GM21390 (cell line): ENCODE data around the gene C6orf89.

Experiments used
- ATAC-seq: cut with Tn5 transposase; IDR thresholded peaks from one replicate; pipeline ENCODE4 v1.9.1; 2021; ENCODE audit not compliant: unreplicated experiment

C6orf89 gene

DNA sequence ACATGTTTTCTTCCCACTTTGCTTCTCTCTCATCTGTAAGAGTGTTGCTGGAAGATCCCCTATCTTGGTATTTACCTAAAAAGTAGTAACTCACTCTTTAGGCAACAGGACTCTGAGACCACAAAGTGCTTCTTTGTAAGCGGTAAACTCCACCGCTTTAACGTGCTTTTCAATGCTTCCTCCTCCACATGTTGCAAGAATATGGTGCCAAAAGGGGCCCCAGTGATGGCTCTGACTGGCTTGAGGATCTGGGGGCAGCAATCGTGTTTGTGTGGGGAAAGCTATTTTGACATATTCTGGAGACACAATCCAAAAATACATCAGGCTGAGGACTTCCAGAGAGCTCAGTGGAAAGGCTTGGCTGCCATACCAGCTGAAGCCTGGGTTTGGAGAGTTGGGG is 34.1 kb upstream of the C6orf89 start:
- no peak for ATAC-seq

DNA sequence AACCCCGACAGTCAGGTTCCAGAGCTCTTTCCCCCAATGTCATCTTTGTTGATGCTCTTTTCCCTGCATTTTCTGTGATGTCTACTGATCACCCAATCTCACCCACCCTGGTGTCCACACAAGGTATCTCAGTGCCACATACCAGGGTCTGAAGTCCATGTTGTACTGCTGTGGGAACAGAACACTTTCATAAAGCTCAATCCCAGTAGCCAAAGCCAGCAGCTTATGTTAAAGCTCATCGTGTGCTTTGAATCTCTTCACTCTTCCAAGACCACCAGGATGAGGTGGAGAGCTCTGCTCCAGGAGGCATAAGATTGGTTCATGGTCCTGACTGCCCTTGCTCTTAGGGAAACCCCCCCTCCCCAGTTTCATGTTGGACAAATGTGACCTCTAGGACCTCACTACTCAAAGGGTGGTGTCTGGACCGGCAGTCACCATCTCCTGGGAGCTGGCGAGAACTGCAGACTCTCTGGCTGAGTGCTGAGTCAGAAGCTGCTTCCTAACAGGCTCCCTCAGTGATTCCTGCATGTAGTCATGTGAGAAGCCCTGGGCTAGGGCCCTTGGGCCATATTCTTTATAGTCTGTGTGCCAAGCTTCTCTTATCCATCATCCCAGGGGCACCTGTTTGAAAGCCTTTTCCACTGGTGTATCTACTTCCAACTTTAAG is 33.1 kb upstream of the C6orf89 start:
- no peak for ATAC-seq

- ATAC-seq: no peak
Measured at GRCh38 chr6:36853325-36853724, 32.4 kb upstream of the C6orf89 start.

- ATAC-seq: no peak
Measured at GRCh38 chr6:36855750-36856149, 30.0 kb upstream of the C6orf89 start.

- no peak for ATAC-seq
Measured at GRCh38 chr6:36856277-36856676, 29.5 kb upstream of the C6orf89 start.

GRCh38 chr6:36857325-36857724 is 28.4 kb upstream of the C6orf89 start:
- no peak for ATAC-seq

DNA sequence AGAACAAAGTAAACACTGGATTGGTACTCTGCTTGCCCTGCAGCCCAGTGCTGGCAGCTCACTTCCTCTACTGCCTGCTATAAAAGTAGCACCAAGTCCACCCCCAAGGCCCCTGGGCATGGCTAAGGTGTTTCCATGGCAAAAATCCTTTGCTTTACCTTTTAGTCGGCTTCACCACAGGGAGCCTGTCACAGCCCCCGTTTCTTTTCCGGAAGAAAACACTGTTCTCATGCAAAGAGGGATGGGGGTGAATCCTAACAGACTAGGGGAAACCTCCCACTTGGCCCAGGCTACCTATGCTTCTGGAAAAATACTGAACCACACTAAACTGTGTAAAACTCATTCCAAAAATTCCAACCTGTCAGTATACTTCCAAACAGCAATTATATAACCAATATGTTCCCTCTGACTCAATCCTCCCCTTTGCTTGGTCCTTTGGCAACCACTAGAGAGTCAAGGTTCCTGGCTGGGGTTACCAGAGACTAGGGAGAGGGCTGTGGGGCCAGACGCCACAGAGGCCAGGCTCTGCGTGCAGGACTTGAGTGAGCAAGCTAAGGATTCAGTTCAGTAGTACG is 27.3 kb upstream of the C6orf89 start:
- ATAC-seq: no peak

GRCh38 chr6:36860126-36860525 is 25.6 kb upstream of the C6orf89 start:
- ATAC-seq: no peak

GRCh38 chr6:36862164-36862847 is 23.4 kb upstream of the C6orf89 start:
- no peak for ATAC-seq

GRCh38 chr6:36862848-36863382 is 22.8 kb upstream of the C6orf89 start:
- no peak for ATAC-seq

DNA sequence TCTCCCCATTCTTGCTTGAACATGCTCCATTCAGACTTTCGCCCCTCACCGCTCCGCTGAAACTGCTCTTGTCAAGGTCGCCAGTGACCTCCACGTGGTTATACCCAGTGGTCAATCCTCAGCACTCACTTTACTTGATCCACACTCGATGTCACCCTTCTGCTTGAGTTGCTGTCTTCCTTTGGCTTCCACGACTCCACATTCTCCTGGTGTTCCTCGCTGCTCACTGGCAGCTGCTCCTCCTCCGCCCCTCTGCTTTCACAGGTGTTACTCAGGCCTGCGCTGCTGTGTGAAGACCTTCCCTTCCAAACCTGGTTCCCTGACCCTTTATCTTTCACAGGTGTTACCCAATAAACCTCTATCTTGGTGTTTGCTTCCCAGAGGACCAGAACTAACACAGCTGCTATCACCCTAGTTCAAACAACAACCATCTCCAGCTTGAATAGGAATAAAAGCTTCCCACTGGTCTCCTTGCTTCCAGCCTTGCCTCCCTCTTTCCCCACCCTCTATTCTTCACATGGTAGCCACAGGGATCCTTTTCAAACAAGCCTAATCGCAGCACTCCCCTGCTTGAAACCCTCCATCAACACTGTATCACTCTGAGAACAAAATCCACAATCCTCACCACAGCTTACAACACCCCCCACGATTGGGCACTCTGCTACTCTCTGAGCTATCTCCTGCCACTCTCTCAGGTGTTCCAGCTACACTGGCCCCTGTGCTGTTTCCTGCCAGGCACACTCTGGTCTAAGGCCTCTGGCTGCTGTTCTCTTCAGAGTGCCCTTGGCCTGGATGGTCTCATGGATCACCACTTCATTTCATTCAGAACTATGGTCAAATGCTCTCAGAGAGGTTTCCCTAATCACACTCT is 21.8 kb upstream of the C6orf89 start:
- no peak for ATAC-seq

DNA sequence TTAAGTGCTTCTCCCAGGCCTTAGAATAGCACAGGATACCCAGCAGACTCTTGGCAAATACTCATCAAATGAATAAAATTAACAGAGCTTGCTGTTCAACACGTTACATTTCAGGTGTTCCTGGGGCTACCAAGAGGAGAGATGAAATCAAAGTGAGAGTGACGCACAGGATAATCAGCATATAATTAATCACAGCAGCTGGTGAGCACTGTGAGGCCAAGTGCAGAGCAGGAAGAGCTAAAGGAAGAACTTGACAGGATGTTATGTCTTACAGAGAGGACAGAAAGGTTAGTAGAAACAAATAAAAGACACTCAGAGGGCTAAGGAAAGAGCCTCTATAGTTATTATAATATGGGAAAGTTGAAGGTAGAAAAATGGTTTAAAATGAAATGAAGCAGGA is 19.9 kb upstream of the C6orf89 start:
- ATAC-seq: no peak

DNA sequence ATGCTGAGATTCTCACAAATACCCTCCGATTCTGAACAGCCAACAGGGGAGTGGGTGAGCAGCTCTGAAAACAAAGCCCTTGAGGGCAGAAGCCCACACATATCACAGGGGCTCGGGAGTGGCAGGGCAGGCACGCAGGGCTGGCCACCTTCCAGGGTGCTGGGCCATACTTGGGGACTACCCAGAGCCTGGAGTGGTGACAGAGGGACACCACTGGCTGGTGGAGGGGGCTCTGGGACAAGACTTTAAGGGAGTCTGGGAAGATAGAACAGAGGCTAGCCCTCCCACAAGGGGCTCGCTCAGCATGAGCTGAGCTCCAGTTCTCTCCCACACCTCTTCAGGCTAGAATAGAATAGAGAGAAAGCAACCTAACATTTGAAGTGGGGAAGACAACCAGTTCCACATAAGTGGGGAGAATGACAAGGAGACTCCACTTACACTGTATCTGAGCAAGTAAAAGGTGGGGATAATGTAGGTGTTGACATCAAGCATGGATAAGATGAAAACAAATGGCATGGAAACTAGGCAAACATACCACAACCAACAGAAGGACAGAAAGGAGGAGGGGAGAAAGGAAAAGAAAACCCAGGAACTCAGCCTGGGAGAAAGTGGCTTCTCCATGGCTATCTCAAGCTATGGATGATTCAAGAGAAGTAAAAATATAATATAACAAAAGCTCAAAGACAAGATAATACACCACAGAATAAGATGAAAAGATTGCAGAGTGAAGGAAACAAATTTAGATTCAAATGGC is 18.1 kb upstream of the C6orf89 start:
- no peak for ATAC-seq

DNA sequence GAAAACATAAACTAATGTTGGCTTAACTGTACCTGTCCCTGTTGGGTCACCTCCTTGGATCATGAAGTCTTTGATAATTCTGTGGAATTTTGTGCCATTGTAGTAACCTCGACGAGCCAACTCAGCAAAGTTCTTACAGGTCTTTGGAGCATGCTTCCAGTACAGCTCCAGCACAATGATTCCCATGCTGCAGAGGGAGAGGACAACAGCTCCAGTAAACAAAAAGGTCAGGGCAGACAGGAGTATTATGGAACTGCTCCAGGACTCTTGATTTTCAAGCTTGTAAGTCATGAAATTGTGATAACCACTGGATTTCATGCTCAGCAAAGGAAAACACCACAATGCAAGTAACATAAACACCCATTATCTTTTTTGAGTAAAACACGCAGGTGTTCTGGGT is 14.1 kb upstream of the C6orf89 start:
- no peak for ATAC-seq

GRCh38 chr6:36873115-36873514 is 12.6 kb upstream of the C6orf89 start:
- no peak for ATAC-seq

- ATAC-seq: no peak
Measured at GRCh38 chr6:36873612-36874442, 11.9 kb upstream of the C6orf89 start.

- ATAC-seq: peak; percentile 69
Measured at GRCh38 chr6:36874443-36875249, 11.1 kb upstream of the C6orf89 start, which contains the start of gene PPIL1. Gene PPIL1, minus strand, starts transcription at chr6:36874803. Its CDS starts 31 bp downstream, at chr6:36874772.

- no peak for ATAC-seq
Measured at GRCh38 chr6:36875250-36875633, 10.5 kb upstream of the C6orf89 start.

- no peak for ATAC-seq
Measured at GRCh38 chr6:36884610-36885009, 1.1 kb upstream of the C6orf89 start.
